GM13977 (cell line): Measurements from ENCODE around the gene DYNC2H1.

Source experiments
- DNase-seq: peaks from one replicate; pipeline ENCODE4 v3.0.0; 2012; ENCODE audit warnings: low spot score
- in situ Hi-C: fragments of 300-500 bp; cut with MboI; formaldehyde crosslinking; loops from one replicate; pipeline ENCODE4 v1.12.0; 2022; ENCODE audit warnings: low sequenced_read_pairs, low pct_unique_long_range_greater_than_20kb, mixed read lengths, inconsistent platforms; ENCODE audit not compliant: unreplicated experiment
- TF ChIP-seq, protein P1 (sequence below): IDR thresholded peaks from 2 replicates; pipeline ENCODE4 v1.5.1; 2012; ENCODE audit warnings: mild to moderate bottlenecking, control low read depth; ENCODE audit not compliant: insufficient read depth; ENCODE audit errors: extremely low read depth, missing control alignments

The DYNC2H1 gene

DNA sequence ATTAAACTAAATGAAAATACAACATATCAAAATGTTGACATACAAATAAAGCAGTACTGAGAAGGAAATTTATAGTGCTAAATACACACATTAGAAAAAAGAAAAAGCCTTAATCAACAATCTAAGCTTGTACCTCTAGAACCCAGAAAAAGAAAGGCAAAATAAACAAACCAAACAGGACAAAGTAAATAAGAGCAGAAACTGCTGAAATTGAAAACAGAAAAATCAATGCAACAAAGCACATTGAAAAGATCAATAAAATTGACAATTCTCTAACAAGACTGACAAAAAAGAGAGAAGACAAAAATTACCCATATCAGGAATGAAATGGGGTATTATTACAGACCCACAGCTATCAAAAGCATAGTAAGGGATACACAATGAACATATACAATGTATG, 38.2 kb upstream of the DYNC2H1 start:
- DNase-seq = no peak
- in situ Hi-C loops = no loop called here
- TF ChIP-seq, protein P1, sequence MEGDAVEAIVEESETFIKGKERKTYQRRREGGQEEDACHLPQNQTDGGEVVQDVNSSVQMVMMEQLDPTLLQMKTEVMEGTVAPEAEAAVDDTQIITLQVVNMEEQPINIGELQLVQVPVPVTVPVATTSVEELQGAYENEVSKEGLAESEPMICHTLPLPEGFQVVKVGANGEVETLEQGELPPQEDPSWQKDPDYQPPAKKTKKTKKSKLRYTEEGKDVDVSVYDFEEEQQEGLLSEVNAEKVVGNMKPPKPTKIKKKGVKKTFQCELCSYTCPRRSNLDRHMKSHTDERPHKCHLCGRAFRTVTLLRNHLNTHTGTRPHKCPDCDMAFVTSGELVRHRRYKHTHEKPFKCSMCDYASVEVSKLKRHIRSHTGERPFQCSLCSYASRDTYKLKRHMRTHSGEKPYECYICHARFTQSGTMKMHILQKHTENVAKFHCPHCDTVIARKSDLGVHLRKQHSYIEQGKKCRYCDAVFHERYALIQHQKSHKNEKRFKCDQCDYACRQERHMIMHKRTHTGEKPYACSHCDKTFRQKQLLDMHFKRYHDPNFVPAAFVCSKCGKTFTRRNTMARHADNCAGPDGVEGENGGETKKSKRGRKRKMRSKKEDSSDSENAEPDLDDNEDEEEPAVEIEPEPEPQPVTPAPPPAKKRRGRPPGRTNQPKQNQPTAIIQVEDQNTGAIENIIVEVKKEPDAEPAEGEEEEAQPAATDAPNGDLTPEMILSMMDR = no peak

DNA sequence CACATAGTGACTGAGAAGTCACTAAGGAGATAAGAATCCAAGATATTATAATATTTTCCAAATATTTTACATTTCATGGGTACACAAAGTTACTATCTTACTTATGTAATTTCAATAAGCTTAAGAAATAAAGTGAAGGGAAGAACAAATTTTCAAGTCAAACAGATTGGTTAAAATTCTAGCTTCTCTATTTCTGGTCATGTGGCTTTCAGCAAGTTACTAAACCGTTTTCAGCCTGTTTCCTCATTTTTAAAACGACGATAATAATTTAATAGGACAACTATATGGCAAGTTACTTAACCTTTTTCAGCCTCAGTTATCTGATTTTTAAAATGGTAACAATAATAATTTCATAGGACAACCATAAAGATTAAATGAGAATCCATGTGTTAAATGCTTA, 32.9 kb upstream of the DYNC2H1 start:
- DNase-seq = no peak
- in situ Hi-C loops = no loop called here
- TF ChIP-seq, protein P1 = no peak

DNA sequence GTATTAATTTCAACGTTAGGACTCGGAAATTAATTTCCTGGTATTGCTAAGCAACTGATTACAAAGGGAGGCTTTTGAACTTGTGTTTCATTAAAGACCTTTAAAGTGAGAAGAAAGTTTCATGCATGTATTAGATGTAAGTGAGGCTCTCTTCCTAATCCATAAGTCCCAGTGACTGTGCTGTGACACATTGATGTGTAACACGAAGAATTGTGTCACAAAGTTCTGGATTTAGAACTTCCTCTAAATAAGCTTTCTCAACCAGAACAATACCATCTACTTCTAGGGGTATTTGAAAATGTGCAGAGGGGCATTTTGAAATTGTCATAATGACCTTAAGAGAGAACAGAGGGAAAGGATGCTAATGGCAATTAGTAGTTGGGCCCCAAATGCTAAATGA, 31.7 kb upstream of the DYNC2H1 start:
- TF ChIP-seq, protein P1 = no peak
- in situ Hi-C loops = no loop called here
- DNase-seq = no peak

DNA sequence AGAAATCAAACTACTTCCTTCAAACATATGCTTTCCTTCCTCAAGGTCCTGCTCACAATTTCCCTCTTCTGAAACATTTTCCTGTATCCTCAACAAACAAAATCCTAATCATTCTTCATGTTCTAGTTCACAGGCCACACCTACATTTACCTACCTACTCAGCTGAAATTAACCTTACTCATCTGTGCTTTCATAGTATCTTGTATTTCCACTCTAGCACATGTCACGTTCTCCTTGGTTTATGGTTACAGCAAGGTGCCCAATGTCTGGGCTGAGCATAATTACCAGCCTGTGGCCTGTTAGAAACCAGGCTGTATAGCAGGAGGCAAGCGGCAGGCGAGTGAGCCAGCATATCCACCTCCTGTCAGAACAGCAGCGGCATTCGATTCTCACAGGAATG, 30.5 kb upstream of the DYNC2H1 start:
- no peak for DNase-seq
- in situ Hi-C loops = no loop called here
- TF ChIP-seq, protein P1 = no peak

DNA sequence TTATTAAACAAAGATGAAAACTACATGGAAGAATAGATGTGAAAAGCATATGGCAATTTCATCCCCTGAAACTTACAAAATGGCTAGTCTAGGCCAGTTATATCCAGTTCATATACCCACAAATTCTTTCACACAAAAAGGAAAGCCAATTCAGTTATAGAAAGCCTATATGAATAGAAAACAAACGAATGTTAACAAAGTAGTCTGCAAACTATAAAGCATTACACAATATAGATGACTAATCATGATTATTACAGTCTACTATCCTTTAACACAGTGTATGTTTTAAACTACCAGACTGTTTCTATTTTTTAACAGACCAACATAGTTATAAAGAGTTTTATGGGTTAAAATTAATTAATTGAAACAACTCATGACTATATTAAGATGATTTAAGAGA, 29.4 kb upstream of the DYNC2H1 start:
- in situ Hi-C loops = no loop called here
- TF ChIP-seq, protein P1 = no peak
- no peak for DNase-seq

DNA sequence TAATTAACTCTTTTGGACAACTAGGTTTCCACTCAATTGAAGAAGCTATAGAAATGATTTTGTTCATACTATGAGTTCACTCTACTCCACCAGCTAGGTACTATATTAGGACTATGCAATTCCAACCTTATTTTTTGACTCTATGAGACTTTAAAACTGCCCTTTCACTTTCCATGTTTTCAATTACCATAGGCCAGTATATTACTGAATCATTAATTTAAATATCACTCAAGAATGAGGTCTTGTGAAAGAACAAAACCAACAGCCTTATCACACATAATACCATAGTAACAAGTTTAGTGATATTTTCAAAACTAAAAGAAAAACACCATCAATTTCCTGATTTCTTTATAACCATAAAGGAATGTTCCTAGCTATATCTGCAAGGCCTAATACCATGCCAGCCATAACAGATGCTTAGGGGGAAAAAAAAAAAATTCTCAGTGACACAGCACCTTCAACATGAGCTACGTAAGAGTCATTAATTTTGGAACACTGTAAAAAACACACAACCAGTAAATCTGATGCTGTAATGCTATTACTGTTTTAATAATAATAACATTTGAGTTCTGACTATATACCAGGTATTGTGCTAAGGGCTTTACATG, 23.4 kb upstream of the DYNC2H1 start:
- TF ChIP-seq, protein P1 = no peak
- in situ Hi-C loops = no loop called here
- no peak for DNase-seq

DNA sequence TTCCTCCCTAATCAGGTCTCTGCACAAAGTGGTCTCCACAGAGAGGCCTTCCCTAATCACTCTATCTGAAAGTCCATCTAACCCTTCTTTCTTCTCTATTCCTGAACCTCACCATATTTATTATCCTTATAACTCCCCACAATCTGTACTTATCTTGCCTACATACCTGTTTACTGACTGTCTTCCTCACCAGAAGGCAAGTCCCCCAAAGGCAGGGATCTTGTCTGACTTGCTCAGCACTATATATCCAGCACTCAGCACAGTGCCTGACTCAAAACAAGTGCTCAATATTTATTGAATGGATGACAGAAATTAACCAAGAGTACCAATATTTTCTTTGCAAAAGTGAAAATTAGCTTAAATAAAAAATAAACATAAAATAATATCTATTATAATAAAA, 22.8 kb upstream of the DYNC2H1 start:
- TF ChIP-seq, protein P1 = no peak
- in situ Hi-C loops = no loop called here
- DNase-seq = no peak
